ENCODE results near the gene CDH26.

Gene CDH26

DNA sequence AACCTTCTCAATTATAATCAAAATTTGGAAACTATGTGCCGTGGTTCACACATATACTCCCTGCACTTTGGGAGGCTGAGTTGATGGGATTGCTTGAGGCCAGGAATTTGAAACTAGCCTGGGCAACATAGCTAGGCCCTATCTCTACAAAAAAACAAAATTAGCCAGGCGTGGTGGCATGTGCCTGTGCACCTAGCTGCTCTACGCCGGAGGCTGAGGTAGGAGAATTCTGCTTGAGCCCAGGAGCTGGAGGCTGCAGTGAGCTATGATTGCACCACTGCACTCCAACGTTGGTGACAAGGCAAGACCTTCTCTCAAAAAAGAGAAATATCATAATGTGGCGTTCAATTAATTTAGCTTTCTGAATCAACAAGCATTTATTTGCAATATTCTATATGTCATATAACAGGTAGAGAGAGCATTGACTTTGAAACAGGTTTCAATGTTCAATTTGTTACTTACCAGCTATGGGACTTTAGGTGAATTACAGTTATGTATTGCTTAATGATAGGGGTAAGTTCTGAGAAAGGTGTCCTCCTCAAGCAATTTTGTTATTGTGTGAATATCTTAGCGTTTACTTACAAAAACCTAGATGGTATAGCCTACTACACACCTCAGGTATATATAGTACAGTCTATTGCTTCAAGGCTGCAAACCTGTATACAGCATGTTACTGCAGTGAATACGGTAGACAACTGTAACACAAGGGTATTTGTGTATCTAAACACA is 22.6 kb upstream of the CDH26 start:
- Histone ChIP-seq H3K27me3 (ENCODE audit: control insufficient read depth, insufficient read depth, low read length) (no peaks in the 10 kb centered on the region), H3K36me3 (ENCODE audit: control insufficient read depth, insufficient read depth, low read length) (peaks cover 2% of the 10 kb centered on the region), H3K4me3 (ENCODE audit: low read length) (no peak overlapping the region), H3K4me1 (ENCODE audit: control insufficient read depth, insufficient read depth, low read length) (peaks cover 10% of the 10 kb centered on the region), H3K9ac (ENCODE audit: low read length) (no peak overlapping the region), H3K27ac (ENCODE audit: low read depth, low read length) (no peak overlapping the region)

DNA sequence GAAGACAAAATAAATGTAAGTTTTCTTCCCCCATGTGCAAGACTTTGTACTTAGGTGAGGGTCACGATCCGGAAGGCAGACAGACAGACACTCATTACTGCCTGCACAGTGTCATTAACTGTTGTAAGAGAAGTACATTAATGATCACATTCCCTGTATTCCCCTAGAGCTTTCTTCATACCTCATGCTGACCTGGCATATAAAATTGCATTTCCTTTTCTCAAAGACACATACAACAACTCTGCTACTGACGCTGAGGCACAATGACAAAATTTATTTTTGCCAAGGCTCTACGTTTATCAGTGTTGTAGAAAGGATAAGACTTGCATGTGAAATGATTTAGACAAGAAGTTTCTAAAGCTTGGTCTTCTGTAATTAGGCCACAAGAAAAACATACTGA is 21.8 kb upstream of the CDH26 start:
- H3K27ac ChIP-seq (ENCODE audit: low read depth, low read length): no peak overlapping the region

DNA sequence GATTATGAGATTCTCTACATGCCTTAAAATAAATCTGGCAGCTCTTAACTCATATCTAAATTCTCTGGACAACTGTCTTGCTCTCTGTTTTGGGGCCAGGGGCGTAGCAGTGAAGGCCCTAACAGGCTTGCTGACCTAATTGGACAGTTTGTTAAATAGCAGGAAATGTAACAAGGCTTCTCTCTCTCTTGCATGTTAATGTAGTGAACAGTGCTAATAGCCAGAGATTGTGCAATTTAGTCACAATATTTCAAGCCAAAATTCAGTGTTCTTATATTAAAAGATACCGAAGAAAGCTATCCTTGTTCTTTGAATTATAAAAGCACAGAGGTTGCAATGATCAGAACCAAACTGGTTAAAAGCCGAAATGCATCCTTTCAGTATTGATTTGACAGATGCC is 21.1 kb upstream of the CDH26 start:
- no peak overlapping the region for H3K4me3 ChIP-seq (ENCODE audit: low read length)
- H3K27me3 ChIP-seq (ENCODE audit: control insufficient read depth, insufficient read depth, low read length): no peaks in the 10 kb centered on the region
- no peak overlapping the region for H3K27ac ChIP-seq (ENCODE audit: low read depth, low read length)
- peaks cover 12% of the 10 kb centered on the region for H3K4me1 ChIP-seq (ENCODE audit: control insufficient read depth, insufficient read depth, low read length)
- H3K9ac ChIP-seq (ENCODE audit: low read length): no peak overlapping the region
- peaks cover 2% of the 10 kb centered on the region for H3K36me3 ChIP-seq (ENCODE audit: control insufficient read depth, insufficient read depth, low read length)

More for the DNA sequence above, 21.8 kb upstream of the CDH26 start:
- no peaks in the 10 kb centered on the region for H3K27me3 ChIP-seq (ENCODE audit: control insufficient read depth, insufficient read depth, low read length)
- H3K4me3 ChIP-seq (ENCODE audit: low read length): no peak overlapping the region
- peaks cover 2% of the 10 kb centered on the region for H3K36me3 ChIP-seq (ENCODE audit: control insufficient read depth, insufficient read depth, low read length)
- H3K9ac ChIP-seq (ENCODE audit: low read length): no peak overlapping the region
- H3K4me1 ChIP-seq (ENCODE audit: control insufficient read depth, insufficient read depth, low read length): peaks cover 10% of the 10 kb centered on the region

DNA sequence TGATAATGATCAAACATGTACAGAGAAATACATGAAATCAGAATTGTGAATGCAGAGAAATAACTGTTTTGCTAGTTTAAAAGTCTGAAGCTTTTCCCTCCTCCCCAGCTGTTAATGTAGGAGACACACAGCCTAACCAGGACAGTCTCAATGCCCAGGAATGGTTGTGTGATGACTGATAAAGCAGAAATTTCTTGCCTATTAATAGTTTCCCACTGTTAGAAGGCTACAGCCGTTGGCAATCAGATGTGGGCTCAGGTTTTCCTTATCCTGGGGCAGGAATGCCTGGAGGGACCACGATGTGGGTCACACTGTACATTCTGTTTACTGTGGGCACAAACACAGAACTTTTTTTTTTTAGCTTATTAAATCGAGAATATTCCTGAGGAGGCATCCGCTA is 20.0 kb upstream of the CDH26 start:
- Histone ChIP-seq H3K27me3 (ENCODE audit: control insufficient read depth, insufficient read depth, low read length) (no peaks in the 10 kb centered on the region), H3K9ac (ENCODE audit: low read length) (no peak overlapping the region), H3K4me3 (ENCODE audit: low read length) (peak overlapping the region; percentile 12), H3K36me3 (ENCODE audit: control insufficient read depth, insufficient read depth, low read length) (peaks cover 2% of the 10 kb centered on the region), H3K27ac (ENCODE audit: low read depth, low read length) (no peak overlapping the region), H3K4me1 (ENCODE audit: control insufficient read depth, insufficient read depth, low read length) (peaks cover 12% of the 10 kb centered on the region)

DNA sequence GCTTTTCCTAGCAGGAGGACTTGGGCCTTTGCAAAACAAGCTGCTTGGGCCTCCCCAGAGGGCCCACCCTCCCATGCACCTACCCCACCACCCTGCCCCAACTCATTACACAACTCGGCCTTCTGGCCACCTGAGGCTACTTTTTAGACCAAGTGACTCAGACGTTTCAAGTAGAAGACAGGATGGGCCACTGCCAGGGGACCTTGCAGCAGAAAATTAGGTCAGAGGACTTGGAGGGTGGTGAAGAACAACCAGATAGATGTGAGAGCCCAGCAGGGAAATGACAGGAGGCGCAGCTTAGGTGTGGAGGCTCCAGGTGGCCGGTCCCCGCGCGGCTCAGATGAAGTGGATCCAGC is 19.5 kb upstream of the CDH26 start:
- Histone ChIP-seq H3K4me1 (ENCODE audit: control insufficient read depth, insufficient read depth, low read length) (peaks cover 12% of the 10 kb centered on the region), H3K27ac (ENCODE audit: low read depth, low read length) (no peak overlapping the region), H3K4me3 (ENCODE audit: low read length) (peak overlapping the region; percentile 98), H3K9ac (ENCODE audit: low read length) (no peak overlapping the region), H3K36me3 (ENCODE audit: control insufficient read depth, insufficient read depth, low read length) (peaks cover 3% of the 10 kb centered on the region), H3K27me3 (ENCODE audit: control insufficient read depth, insufficient read depth, low read length) (no peaks in the 10 kb centered on the region)

- Histone ChIP-seq H3K9ac (ENCODE audit: low read length) (peak overlapping the region; percentile 75), H3K27ac (ENCODE audit: low read depth, low read length) (peak overlapping the region; percentile 100), H3K36me3 (ENCODE audit: control insufficient read depth, insufficient read depth, low read length) (peaks cover 6% of the 10 kb centered on the region), H3K4me3 (ENCODE audit: low read length) (peak overlapping the region; percentile 98), H3K27me3 (ENCODE audit: control insufficient read depth, insufficient read depth, low read length) (no peaks in the 10 kb centered on the region), H3K4me1 (ENCODE audit: control insufficient read depth, insufficient read depth, low read length) (peaks cover 12% of the 10 kb centered on the region)
These were observed 19.0 kb upstream of the CDH26 start for GRCh38 chr20:59939052-59939878.

DNA sequence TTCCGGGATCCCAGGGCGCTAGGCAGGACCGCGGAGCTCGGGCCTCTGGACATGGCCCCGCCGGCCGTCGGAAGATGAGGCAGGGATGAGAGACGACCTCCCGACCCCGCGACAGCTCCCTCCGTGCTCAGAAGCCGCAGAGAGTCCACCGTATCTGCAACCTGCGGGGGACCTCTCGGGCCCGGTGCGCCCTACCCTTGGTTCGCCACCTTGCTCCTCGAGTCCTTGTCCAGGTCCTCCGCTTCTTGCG is 18.4 kb upstream of the CDH26 start:
- Histone ChIP-seq H3K4me3 (ENCODE audit: low read length) (peak overlapping the region; percentile 98), H3K9ac (ENCODE audit: low read length) (peak overlapping the region; percentile 75), H3K27me3 (ENCODE audit: control insufficient read depth, insufficient read depth, low read length) (no peaks in the 10 kb centered on the region), H3K4me1 (ENCODE audit: control insufficient read depth, insufficient read depth, low read length) (peaks cover 12% of the 10 kb centered on the region), H3K36me3 (ENCODE audit: control insufficient read depth, insufficient read depth, low read length) (peaks cover 9% of the 10 kb centered on the region), H3K27ac (ENCODE audit: low read depth, low read length) (peak overlapping the region; percentile 100)

DNA sequence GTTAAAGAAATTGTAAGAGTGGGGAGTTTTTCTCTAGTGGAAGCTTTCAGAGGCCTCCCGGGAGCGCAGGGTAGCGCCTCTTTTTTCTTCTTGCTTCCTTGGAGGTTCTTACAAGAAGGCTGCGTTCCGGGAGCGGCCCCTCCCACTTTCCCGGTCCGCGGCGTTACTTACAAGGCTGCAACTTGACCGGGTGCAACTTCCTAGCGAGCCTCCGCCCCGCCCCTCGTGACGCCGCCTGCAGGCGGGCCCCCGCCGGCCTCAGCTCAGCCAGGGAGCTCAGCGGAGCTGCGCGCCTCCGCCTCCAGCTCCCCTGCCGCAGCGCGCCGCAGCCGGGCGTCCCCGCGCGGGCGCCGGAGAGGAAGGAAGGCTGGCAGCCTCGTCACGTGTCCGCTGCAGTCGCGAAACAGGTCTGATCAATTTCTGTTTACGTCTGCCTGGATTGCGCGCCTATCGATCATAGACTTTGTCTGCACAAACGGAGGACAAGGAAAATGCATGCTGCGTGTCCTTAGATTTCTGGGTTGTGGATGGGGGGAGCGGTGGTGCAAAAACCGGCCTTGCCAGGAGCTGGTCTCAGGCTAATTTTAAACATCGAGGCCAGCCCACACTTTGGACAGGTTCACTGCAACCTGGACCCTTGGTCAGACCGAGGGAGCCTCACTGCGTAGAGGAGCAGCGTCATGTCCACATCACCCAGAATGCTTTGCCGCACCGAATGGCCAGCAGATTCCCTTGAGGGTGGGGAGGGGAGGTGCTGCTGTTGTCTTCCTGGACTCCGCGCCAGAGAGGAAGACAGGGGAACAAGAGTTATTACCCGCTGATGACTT is 17.9 kb upstream of the CDH26 start, which contains the start of the genes FAM217B and PPP1R3D:
Gene FAM217B, plus strand, starts transcription at position 261 of the 827 bp plus-strand sequence. CDS start 3,555 bp downstream, outside the sequence.
Gene PPP1R3D, minus strand, starts transcription at position 177 of the 827 bp plus-strand sequence. CDS start 374 bp downstream, outside the sequence.
- Histone ChIP-seq H3K36me3 (ENCODE audit: control insufficient read depth, insufficient read depth, low read length) (peaks cover 9% of the 10 kb centered on the region), H3K4me3 (ENCODE audit: low read length) (peak within 1 kb of the TSS; percentile 98), H3K27me3 (ENCODE audit: control insufficient read depth, insufficient read depth, low read length) (no peaks in the 10 kb centered on the region), H3K9ac (ENCODE audit: low read length) (peak within 1 kb of the TSS; percentile 97), H3K27ac (ENCODE audit: low read depth, low read length) (peak within 1 kb of the TSS; percentile 100), H3K4me1 (ENCODE audit: control insufficient read depth, insufficient read depth, low read length) (peaks cover 12% of the 10 kb centered on the region)

DNA sequence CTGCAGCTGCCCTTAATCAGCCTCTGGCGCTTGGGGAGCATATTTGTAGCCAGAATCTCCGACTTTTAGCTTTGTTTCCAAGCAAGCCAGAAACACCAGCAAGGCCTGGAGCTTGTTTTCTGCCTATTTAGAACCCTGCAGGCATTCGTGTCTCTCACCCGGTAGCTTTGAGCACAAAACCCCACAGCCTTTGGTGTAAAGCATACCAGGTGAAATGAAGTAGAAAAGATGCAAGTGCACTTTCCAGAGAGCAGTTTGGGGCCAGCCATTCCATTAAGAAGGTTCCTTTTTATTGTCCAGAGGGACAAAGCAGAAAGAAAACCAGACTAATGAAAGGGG is 17.3 kb upstream of the CDH26 start:
- H3K36me3 ChIP-seq (ENCODE audit: control insufficient read depth, insufficient read depth, low read length): peaks cover 7% of the 10 kb centered on the region

DNA sequence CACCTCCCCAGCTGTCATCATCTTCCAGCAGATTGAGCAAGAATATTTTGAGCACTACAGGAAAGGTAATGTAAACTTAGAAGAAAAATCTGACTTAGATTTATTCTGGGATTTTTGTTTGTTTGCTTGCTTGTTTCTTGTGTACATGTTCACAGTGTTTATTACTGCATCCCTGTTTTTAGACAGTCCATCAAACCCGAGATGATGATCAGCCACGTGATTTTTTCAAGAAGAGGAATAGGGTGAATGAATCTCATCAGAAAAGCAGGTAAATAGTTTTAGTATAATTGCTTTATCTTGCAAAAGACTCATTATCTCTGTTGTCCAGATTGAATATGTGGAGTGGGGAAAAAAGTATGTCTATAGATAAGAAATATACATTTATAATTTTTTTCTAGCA is 16.0 kb upstream of the CDH26 start:
- Histone ChIP-seq H3K36me3 (ENCODE audit: control insufficient read depth, insufficient read depth, low read length) (peaks cover 7% of the 10 kb centered on the region), H3K27ac (ENCODE audit: low read depth, low read length) (no peak overlapping the region), H3K4me3 (ENCODE audit: low read length) (no peak overlapping the region), H3K4me1 (ENCODE audit: control insufficient read depth, insufficient read depth, low read length) (peaks cover 10% of the 10 kb centered on the region), H3K27me3 (ENCODE audit: control insufficient read depth, insufficient read depth, low read length) (no peaks in the 10 kb centered on the region), H3K9ac (ENCODE audit: low read length) (no peak overlapping the region)

More for the DNA sequence above, 17.3 kb upstream of the CDH26 start:
- Histone ChIP-seq H3K4me1 (ENCODE audit: control insufficient read depth, insufficient read depth, low read length) (peaks cover 12% of the 10 kb centered on the region), H3K4me3 (ENCODE audit: low read length) (peak overlapping the region; percentile 98), H3K9ac (ENCODE audit: low read length) (peak overlapping the region; percentile 97), H3K27me3 (ENCODE audit: control insufficient read depth, insufficient read depth, low read length) (no peaks in the 10 kb centered on the region), H3K27ac (ENCODE audit: low read depth, low read length) (peak overlapping the region; percentile 100)

GRCh38 chr20:59944726-59945125 is 13.5 kb upstream of the CDH26 start:
- no peak overlapping the region for H3K4me3 ChIP-seq (ENCODE audit: low read length)
- H3K27ac ChIP-seq (ENCODE audit: low read depth, low read length): no peak overlapping the region
- peaks cover 7% of the 10 kb centered on the region for H3K36me3 ChIP-seq (ENCODE audit: control insufficient read depth, insufficient read depth, low read length)

GRCh38 chr20:59945175-59945574 is 13.0 kb upstream of the CDH26 start:
- Histone ChIP-seq H3K27ac (ENCODE audit: low read depth, low read length) (no peak overlapping the region), H3K4me3 (ENCODE audit: low read length) (no peak overlapping the region), H3K4me1 (ENCODE audit: control insufficient read depth, insufficient read depth, low read length) (peaks cover 3% of the 10 kb centered on the region)

More at GRCh38 chr20:59944726-59945125, 13.5 kb upstream of the CDH26 start:
- Histone ChIP-seq H3K9ac (ENCODE audit: low read length) (no peak overlapping the region), H3K27me3 (ENCODE audit: control insufficient read depth, insufficient read depth, low read length) (no peaks in the 10 kb centered on the region), H3K4me1 (ENCODE audit: control insufficient read depth, insufficient read depth, low read length) (peaks cover 3% of the 10 kb centered on the region)

More at GRCh38 chr20:59945175-59945574, 13.0 kb upstream of the CDH26 start:
- Histone ChIP-seq H3K9ac (ENCODE audit: low read length) (no peak overlapping the region), H3K27me3 (ENCODE audit: control insufficient read depth, insufficient read depth, low read length) (no peaks in the 10 kb centered on the region), H3K36me3 (ENCODE audit: control insufficient read depth, insufficient read depth, low read length) (peaks cover 7% of the 10 kb centered on the region)
